ENCODE measurements around the gene AOC3. TPM values are rescaled to one million over a fixed set of nuclear protein-coding genes. Genes with fewer than 3 reads are reported as not detected.

AOC3 gene
- 100 to 1,000 TPM in 2 of 4 donors, 10 to 100 TPM in 2; 48.3 to 196 (median 108) TPM for total RNA-seq

GRCh38 chr17:42850954-42851353, at the start of gene AOC3:
AOC3 (plus strand) TSS chr17:42851199; CDS start chr17:42851344, 145 bp downstream.
- Histone ChIP-seq H3K9me3 (no peaks in the 10 kb centered on the region), H3K27ac (peak within 1 kb of the TSS; percentile 83 to 93 (median 88)), H3K36me3 (peaks cover 0 to 2% of the 10 kb centered on the region in 2 donors), H3K27me3 (no peaks in the 10 kb centered on the region), H3K4me3 (peak within 1 kb of the TSS; percentile 43 to 61), H3K4me1 (peaks cover 0 to 75% (median 25%) of the 10 kb centered on the region in 3 donors)
- WGBS, 2 donors (ENCODE audit: low coverage in 1 of 2): 20 to 40% methylated on average over 1 of the region's 9 CpGs
- TF ChIP-seq, protein P1, sequence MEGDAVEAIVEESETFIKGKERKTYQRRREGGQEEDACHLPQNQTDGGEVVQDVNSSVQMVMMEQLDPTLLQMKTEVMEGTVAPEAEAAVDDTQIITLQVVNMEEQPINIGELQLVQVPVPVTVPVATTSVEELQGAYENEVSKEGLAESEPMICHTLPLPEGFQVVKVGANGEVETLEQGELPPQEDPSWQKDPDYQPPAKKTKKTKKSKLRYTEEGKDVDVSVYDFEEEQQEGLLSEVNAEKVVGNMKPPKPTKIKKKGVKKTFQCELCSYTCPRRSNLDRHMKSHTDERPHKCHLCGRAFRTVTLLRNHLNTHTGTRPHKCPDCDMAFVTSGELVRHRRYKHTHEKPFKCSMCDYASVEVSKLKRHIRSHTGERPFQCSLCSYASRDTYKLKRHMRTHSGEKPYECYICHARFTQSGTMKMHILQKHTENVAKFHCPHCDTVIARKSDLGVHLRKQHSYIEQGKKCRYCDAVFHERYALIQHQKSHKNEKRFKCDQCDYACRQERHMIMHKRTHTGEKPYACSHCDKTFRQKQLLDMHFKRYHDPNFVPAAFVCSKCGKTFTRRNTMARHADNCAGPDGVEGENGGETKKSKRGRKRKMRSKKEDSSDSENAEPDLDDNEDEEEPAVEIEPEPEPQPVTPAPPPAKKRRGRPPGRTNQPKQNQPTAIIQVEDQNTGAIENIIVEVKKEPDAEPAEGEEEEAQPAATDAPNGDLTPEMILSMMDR (IDR thresholded peaks at IDR 0.05): no peak
- TF ChIP-seq POLR2AphosphoS5 (IDR thresholded peaks at IDR 0.05) (peak; percentile 41), EP300 (IDR thresholded peaks at IDR 0.05) (no peak), POLR2A (IDR thresholded peaks at IDR 0.05) (peak; percentile 21 to 37)
- peak; percentile 68 for ATAC-seq

GRCh38 chr17:42803074-42803883, 47.7 kb upstream of the AOC3 start:
- WGBS, 2 donors (ENCODE audit: low coverage in 1 of 2): 33 to 44% methylated on average over 2 of the region's 2 CpGs
- no peaks in the 10 kb centered on the region for H3K27me3 ChIP-seq
- no peak overlapping the region for H3K4me3 ChIP-seq
- peak overlapping the region in 2 of 4 donors; percentile 67 to 78 for H3K27ac ChIP-seq
- no peak for ATAC-seq
- no peaks in the 10 kb centered on the region for H3K36me3 ChIP-seq
- H3K4me1 ChIP-seq: peaks cover 0 to 44% (median 3%) of the 10 kb centered on the region in 3 donors
- TF ChIP-seq EP300 (IDR thresholded peaks at IDR 0.05) (no peak), POLR2A (IDR thresholded peaks at IDR 0.05) (no peak), POLR2AphosphoS5 (IDR thresholded peaks at IDR 0.05) (no peak)
- TF ChIP-seq, protein P1 (IDR thresholded peaks at IDR 0.05): no peak
- H3K9me3 ChIP-seq: no peaks in the 10 kb centered on the region

DNA sequence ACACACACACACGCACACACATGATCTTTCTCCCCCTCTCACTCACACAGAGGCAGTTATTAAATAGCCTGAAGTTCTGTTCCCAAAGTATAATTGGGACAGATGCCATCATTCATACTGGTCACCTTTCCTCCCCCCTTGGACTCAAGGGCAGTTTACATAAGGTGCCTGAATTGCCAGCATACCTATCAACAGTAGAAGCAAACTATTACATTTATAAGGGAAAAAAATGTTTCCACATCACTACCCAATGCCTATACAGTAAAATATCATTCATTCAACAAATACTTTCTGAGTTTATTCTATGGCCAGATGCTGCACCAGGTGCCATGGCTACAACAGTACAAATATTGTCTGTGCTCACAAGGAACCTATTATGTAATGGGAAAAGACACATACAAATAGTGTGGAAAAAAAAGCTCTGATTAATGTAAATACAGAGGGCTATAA, 46.1 kb upstream of the AOC3 start:
- 0 to 33% methylated on average over 1 of the region's 1 CpG for WGBS, 2 donors (ENCODE audit: low coverage in 1 of 2)

GRCh38 chr17:42806249-42806648, 44.8 kb upstream of the AOC3 start:
- H3K36me3 ChIP-seq: peaks cover 0 to 11% of the 10 kb centered on the region in 2 donors
- H3K27me3 ChIP-seq: no peaks in the 10 kb centered on the region
- H3K4me3 ChIP-seq: no peak overlapping the region
- H3K4me1 ChIP-seq: peaks cover 4 to 58% (median 4%) of the 10 kb centered on the region in 3 donors
- peak overlapping the region in 3 of 4 donors; percentile 45 to 78 (median 67) for H3K27ac ChIP-seq
- TF ChIP-seq EP300 (IDR thresholded peaks at IDR 0.05) (no peak), POLR2AphosphoS5 (IDR thresholded peaks at IDR 0.05) (no peak), POLR2A (IDR thresholded peaks at IDR 0.05) (no peak)
- TF ChIP-seq, protein P1 (IDR thresholded peaks at IDR 0.05): no peak
- no peaks in the 10 kb centered on the region for H3K9me3 ChIP-seq
- no peak for ATAC-seq
- no CpG with 5 or more reads among the region's 1 CpG for WGBS, 2 donors (ENCODE audit: low coverage in 1 of 2)

More for the DNA sequence above, 46.1 kb upstream of the AOC3 start:
- Histone ChIP-seq H3K27ac (peak overlapping the region; percentile 45 to 78 (median 70)), H3K9me3 (no peaks in the 10 kb centered on the region), H3K36me3 (no peaks in the 10 kb centered on the region), H3K27me3 (no peaks in the 10 kb centered on the region), H3K4me1 (peaks cover 4 to 54% (median 4%) of the 10 kb centered on the region in 3 donors), H3K4me3 (no peak overlapping the region)
- TF ChIP-seq POLR2AphosphoS5 (IDR thresholded peaks at IDR 0.05): no peak
- no peak for TF ChIP-seq EP300 (IDR thresholded peaks at IDR 0.05)
- TF ChIP-seq, protein P1 (IDR thresholded peaks at IDR 0.05): no peak
- TF ChIP-seq POLR2A (IDR thresholded peaks at IDR 0.05): no peak
- ATAC-seq: no peak

All from gastroesophageal sphincter (tissue), 4 donors.